Measurements from ENCODE around the gene CERT1. TPM values are rescaled to one million over a fixed set of nuclear protein-coding genes. Genes with fewer than 3 reads are reported as not detected.

CERT1 gene
- total and polyA plus RNA-seq, 7 donors = 14.1 to 63.3 (median 46.6) TPM

GRCh38 chr5:75522025-75522424, 10.6 kb upstream of the CERT1 start:
- no peaks in the 10 kb centered on the region for H3K27me3 ChIP-seq (ENCODE audit: insufficient read depth in 3 of 3, low read length in 2 of 3)
- DNase-seq (no peak), ATAC-seq (no peak)
- H3K4me1 ChIP-seq = peaks cover 30% of the 10 kb centered on the region
- no peak overlapping the region for H3K4me3 ChIP-seq
- intact Hi-C loops (cut with DNase I) = no loop called here
- H3K36me3 ChIP-seq (ENCODE audit: insufficient read depth in 1 of 2, low read depth in 1 of 2) = no peaks in the 10 kb centered on the region
- H3K9me3 ChIP-seq = peaks cover 18% of the 10 kb centered on the region
- no peak overlapping the region for H3K27ac ChIP-seq
- TF ChIP-seq CTCF (IDR thresholded peaks at IDR 0.05) = no peak

GRCh38 chr5:75521195-75521594, 9.8 kb upstream of the CERT1 start:
- TF ChIP-seq CTCF (IDR thresholded peaks at IDR 0.05) = no peak
- DNase-seq (no peak), ATAC-seq (no peak)
- Histone ChIP-seq H3K27me3 (ENCODE audit: insufficient read depth in 3 of 3, low read length in 2 of 3) (no peaks in the 10 kb centered on the region), H3K27ac (no peak overlapping the region), H3K4me3 (no peak overlapping the region), H3K4me1 (peaks cover 30% of the 10 kb centered on the region), H3K9me3 (peaks cover 18% of the 10 kb centered on the region), H3K36me3 (ENCODE audit: insufficient read depth in 1 of 2, low read depth in 1 of 2) (no peaks in the 10 kb centered on the region)
- 97 to 99% (median 97%) methylated on average over 2 of the region's 2 CpGs for WGBS, 3 donors
- intact Hi-C loops (cut with DNase I) = no loop called here

GRCh38 chr5:75519761-75520160, 8.3 kb upstream of the CERT1 start:
- Histone ChIP-seq H3K27ac (no peak overlapping the region), H3K36me3 (ENCODE audit: insufficient read depth in 1 of 2, low read depth in 1 of 2) (no peaks in the 10 kb centered on the region), H3K4me1 (peaks cover 34% of the 10 kb centered on the region), H3K9me3 (peaks cover 18% of the 10 kb centered on the region), H3K27me3 (ENCODE audit: insufficient read depth in 3 of 3, low read length in 2 of 3) (no peaks in the 10 kb centered on the region), H3K4me3 (no peak overlapping the region)
- WGBS, 3 donors = 27 to 81% (median 60%) methylated on average over 1 of the region's 1 CpG
- DNase-seq = no peak
- intact Hi-C loops (cut with DNase I) = no loop called here
- ATAC-seq = no peak
- no peak for TF ChIP-seq CTCF (IDR thresholded peaks at IDR 0.05)

- intact Hi-C loops (cut with DNase I) = no loop called here
- DNase-seq = no peak
- Histone ChIP-seq H3K27ac (no peak overlapping the region), H3K4me1 (peaks cover 38% of the 10 kb centered on the region), H3K9me3 (no peaks in the 10 kb centered on the region), H3K36me3 (ENCODE audit: insufficient read depth in 1 of 2, low read depth in 1 of 2) (no peaks in the 10 kb centered on the region), H3K27me3 (ENCODE audit: insufficient read depth in 3 of 3, low read length in 2 of 3) (no peaks in the 10 kb centered on the region), H3K4me3 (no peak overlapping the region)
- no peak for ATAC-seq
- TF ChIP-seq CTCF (IDR thresholded peaks at IDR 0.05) = no peak
- WGBS, 3 donors = 98 to 99% (median 99%) methylated on average over 3 of the region's 3 CpGs
These were observed 2.9 kb upstream of the CERT1 start for GRCh38 chr5:75514323-75514722.

GRCh38 chr5:75513841-75514240, 2.4 kb upstream of the CERT1 start:
- Histone ChIP-seq H3K9me3 (no peaks in the 10 kb centered on the region), H3K27me3 (ENCODE audit: insufficient read depth in 3 of 3, low read length in 2 of 3) (no peaks in the 10 kb centered on the region), H3K4me3 (peak overlapping the region; percentile 86), H3K4me1 (peaks cover 39% of the 10 kb centered on the region), H3K27ac (no peak overlapping the region), H3K36me3 (ENCODE audit: insufficient read depth in 1 of 2, low read depth in 1 of 2) (no peaks in the 10 kb centered on the region)
- TF ChIP-seq CTCF (IDR thresholded peaks at IDR 0.05) = no peak
- DNase-seq (no peak), ATAC-seq (no peak)
- intact Hi-C loops (cut with DNase I) = loop anchor here in 1 of 2 donors (2.0 kb wide), 1 partner anchor 53 kb away; no protein-coding TSS in a partner anchor
- 35 to 44% (median 42%) methylated on average over 1 of the region's 1 CpG for WGBS, 3 donors
